K562 (cell line): ENCODE measurements around the gene OR4F15. TPM values are rescaled to one million over a fixed set of nuclear protein-coding genes. Genes with fewer than 3 reads are reported as not detected.

Source experiments
- LARP7 ChIP-seq: fragments of 450-650 bp; IDR thresholded peaks from 2 replicates; pipeline ENCODE4 v1.6.1; 2016
- XRCC5 ChIP-seq: fragments of 200-400 bp; formaldehyde crosslinking; IDR thresholded peaks from 2 replicates; pipeline ENCODE4 v1.6.1; 2017; ENCODE audit warnings: low read depth, mild to moderate bottlenecking, low read length
- ZBTB1 ChIP-seq: sonication (generic); formaldehyde crosslinking; IDR thresholded peaks from 2 replicates; pipeline ENCODE4 v1.8.1; 2023; ENCODE audit warnings: missing genetic modification reagents, low read depth, mild to moderate bottlenecking, borderline replicate concordance
- ZNF124 ChIP-seq: sonication (generic); formaldehyde crosslinking; IDR thresholded peaks from 2 replicates; pipeline ENCODE4 v1.8.1; 2022; ENCODE audit warnings: missing genetic modification reagents
- ZNF146 ChIP-seq: IDR thresholded peaks from one replicate; pipeline ENCODE4 v1.6.1; 2018; ENCODE audit warnings: missing compliant biosample characterization; ENCODE audit not compliant: unreplicated experiment
- ZNF764 ChIP-seq: fragments of 250-450 bp; sonication (Bioruptor Pico); IDR thresholded peaks from 2 replicates; pipeline ENCODE4 v1.4.0; 2020; ENCODE audit warnings: low read depth, mild to moderate bottlenecking, moderate library complexity
- polyA plus RNA-seq, 8 experiments: library from polyadenylated mRNA; depleted of rRNA in 4 of 8; stranded (reverse) in 5 of 8; unstranded in 3 of 8; fragments of >200 nt; fragmentation: Nextera tagmentation in 2 of 8; fragmentation: Illumina TruSeq in 1 of 8; extraction: Ambion mirVana in 2 of 8; extraction: Trizol in 1 of 8; gene quantifications; 2 replicates each; pipeline versions ENCODE4 v1.2.1 to v1.2.3, GENCODE V29; 2011 to 2014; ENCODE audit warnings: inconsistent platforms in 1 of 8, missing spikeins in 1 of 8
- total RNA-seq, 7 experiments: library from RNA; depleted of rRNA in 6 of 7; stranded (reverse); fragments of >200 nt in 6 of 7; fragmentation: Illumina TruSeq in 2 of 7; extraction: Trizol in 2 of 7; gene quantifications; 2 replicates each; pipeline versions ENCODE4 v1.2.1 to v1.2.3, GENCODE V29; 2011 to 2021; ENCODE audit warnings: low replicate concordance in 1 of 7
- TF ChIP-seq, protein P1 (sequence below): fragments of 450-650 bp; IDR thresholded peaks from 2 replicates; pipeline ENCODE4 v1.6.1; 2017; ENCODE audit warnings: antibody characterized with exemption, mild to moderate bottlenecking
- TF ChIP-seq, protein P2 (sequence below): fragments of 450-650 bp; IDR thresholded peaks from 2 replicates; pipeline ENCODE4 v1.6.1; 2014; ENCODE audit warnings: low read depth, mild to moderate bottlenecking, moderate library complexity, borderline replicate concordance

OR4F15 gene
- total and polyA plus RNA-seq, 9 of the 15 experiments (the other 6 are each of a cell fraction or from before 2014, with no cell fraction given), result not detected

DNA sequence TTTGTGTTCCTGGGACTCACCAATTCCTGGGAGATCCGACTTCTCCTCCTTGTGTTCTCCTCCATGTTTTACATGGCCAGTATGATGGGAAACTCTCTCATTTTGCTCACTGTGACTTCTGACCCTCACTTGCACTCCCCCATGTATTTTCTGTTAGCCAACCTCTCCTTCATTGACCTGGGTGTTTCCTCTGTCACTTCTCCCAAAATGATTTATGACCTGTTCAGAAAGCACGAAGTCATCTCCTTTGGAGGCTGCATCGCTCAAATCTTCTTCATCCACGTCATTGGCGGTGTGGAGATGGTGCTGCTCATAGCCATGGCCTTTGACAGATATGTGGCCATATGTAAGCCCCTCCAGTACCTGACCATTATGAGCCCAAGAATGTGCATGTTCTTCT is 16.8 kb downstream of the OR4F15 start (continued):
- TF ChIP-seq, protein P1, sequence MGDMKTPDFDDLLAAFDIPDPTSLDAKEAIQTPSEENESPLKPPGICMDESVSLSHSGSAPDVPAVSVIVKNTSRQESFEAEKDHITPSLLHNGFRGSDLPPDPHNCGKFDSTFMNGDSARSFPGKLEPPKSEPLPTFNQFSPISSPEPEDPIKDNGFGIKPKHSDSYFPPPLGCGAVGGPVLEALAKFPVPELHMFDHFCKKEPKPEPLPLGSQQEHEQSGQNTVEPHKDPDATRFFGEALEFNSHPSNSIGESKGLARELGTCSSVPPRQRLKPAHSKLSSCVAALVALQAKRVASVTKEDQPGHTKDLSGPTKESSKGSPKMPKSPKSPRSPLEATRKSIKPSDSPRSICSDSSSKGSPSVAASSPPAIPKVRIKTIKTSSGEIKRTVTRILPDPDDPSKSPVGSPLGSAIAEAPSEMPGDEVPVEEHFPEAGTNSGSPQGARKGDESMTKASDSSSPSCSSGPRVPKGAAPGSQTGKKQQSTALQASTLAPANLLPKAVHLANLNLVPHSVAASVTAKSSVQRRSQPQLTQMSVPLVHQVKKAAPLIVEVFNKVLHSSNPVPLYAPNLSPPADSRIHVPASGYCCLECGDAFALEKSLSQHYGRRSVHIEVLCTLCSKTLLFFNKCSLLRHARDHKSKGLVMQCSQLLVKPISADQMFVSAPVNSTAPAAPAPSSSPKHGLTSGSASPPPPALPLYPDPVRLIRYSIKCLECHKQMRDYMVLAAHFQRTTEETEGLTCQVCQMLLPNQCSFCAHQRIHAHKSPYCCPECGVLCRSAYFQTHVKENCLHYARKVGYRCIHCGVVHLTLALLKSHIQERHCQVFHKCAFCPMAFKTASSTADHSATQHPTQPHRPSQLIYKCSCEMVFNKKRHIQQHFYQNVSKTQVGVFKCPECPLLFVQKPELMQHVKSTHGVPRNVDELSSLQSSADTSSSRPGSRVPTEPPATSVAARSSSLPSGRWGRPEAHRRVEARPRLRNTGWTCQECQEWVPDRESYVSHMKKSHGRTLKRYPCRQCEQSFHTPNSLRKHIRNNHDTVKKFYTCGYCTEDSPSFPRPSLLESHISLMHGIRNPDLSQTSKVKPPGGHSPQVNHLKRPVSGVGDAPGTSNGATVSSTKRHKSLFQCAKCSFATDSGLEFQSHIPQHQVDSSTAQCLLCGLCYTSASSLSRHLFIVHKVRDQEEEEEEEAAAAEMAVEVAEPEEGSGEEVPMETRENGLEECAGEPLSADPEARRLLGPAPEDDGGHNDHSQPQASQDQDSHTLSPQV, result no peak
- TF ChIP-seq XRCC5 (no peak), ZNF764 (CRISPR knock-in tag) (no peak), ZNF146 (CRISPR knock-in tag) (no peak), ZNF124 (no peak), ZBTB1 (CRISPR knock-in tag) (no peak), LARP7 (no peak)
- TF ChIP-seq, protein P2, sequence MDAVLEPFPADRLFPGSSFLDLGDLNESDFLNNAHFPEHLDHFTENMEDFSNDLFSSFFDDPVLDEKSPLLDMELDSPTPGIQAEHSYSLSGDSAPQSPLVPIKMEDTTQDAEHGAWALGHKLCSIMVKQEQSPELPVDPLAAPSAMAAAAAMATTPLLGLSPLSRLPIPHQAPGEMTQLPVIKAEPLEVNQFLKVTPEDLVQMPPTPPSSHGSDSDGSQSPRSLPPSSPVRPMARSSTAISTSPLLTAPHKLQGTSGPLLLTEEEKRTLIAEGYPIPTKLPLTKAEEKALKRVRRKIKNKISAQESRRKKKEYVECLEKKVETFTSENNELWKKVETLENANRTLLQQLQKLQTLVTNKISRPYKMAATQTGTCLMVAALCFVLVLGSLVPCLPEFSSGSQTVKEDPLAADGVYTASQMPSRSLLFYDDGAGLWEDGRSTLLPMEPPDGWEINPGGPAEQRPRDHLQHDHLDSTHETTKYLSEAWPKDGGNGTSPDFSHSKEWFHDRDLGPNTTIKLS, result no peak
